GM10266 (cell line): ENCODE results near the gene FAM89B.

Source experiments
- DNase-seq: peaks from one replicate; pipeline ENCODE4 v3.0.0; 2012; ENCODE audit errors: extremely low spot score
- TF ChIP-seq, protein P1 (sequence below): IDR thresholded peaks from 2 replicates; pipeline ENCODE4 v1.5.1; 2012; ENCODE audit warnings: mild to moderate bottlenecking, low read depth; ENCODE audit not compliant: control insufficient read depth, insufficient read depth; ENCODE audit errors: missing control alignments

The FAM89B gene

DNA sequence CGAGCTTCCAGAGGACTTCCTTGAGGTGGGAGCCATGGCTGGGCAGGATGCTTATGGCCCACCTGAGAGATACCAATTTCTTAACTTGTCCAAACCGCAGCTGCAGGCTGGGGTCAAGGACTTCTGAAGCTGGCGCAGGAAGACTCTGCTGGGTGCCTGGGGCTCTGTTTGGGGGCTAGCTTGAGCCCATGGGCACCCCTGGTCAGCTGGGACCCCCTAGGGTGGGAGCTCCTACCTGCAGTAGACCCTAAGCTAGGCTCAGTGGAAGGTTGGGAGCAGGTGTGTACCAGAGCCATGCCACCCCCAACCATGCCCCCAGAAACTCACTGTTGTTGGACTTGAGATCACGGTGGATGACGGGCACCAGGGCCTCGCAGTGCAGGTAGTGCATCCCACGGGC lies 40.4 kb downstream of the FAM89B start:
- TF ChIP-seq, protein P1, sequence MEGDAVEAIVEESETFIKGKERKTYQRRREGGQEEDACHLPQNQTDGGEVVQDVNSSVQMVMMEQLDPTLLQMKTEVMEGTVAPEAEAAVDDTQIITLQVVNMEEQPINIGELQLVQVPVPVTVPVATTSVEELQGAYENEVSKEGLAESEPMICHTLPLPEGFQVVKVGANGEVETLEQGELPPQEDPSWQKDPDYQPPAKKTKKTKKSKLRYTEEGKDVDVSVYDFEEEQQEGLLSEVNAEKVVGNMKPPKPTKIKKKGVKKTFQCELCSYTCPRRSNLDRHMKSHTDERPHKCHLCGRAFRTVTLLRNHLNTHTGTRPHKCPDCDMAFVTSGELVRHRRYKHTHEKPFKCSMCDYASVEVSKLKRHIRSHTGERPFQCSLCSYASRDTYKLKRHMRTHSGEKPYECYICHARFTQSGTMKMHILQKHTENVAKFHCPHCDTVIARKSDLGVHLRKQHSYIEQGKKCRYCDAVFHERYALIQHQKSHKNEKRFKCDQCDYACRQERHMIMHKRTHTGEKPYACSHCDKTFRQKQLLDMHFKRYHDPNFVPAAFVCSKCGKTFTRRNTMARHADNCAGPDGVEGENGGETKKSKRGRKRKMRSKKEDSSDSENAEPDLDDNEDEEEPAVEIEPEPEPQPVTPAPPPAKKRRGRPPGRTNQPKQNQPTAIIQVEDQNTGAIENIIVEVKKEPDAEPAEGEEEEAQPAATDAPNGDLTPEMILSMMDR: no peak
- no peak for DNase-seq

DNA sequence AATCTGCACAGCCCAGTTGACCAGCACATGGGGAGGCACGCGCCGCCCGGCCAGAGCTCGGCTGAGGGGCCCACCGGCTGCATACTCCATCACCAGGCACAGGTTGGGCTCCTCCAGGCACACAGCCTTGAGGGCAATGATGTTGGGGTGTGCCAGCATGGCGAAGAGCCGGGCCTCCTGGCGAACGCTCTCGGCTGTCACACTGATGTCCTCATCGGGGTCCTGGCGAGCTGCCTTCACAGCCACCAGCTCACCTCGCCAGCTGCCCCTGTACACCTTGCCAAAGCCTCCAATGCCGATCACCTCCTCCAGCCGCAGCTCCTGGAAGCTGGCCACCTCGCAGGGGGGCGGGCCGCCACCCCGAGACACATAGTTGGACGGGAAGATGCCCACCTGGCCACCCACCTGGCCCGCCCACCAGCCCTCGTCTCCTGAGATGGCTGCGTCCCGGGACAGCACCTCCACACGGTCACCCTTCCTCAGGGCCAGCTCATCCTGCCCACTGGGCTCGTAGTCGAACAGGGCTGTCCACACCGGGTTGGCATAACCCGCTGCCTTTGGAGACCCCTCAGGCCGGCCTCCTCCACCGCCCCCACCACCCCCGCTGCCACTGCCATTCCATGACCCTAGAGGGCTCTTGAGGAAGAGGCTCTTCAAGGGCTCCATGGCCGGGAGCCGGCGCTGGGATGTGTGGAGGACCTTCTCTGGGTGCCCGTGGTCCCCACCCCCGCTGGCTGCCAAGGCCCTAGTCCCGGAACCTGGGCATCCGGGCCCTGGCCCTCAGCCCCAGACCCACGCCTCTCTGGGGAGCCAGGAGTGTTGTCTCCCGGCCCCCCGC lies 41.0 kb downstream of the FAM89B start:
- DNase-seq: no peak
- TF ChIP-seq, protein P1: no peak

DNA sequence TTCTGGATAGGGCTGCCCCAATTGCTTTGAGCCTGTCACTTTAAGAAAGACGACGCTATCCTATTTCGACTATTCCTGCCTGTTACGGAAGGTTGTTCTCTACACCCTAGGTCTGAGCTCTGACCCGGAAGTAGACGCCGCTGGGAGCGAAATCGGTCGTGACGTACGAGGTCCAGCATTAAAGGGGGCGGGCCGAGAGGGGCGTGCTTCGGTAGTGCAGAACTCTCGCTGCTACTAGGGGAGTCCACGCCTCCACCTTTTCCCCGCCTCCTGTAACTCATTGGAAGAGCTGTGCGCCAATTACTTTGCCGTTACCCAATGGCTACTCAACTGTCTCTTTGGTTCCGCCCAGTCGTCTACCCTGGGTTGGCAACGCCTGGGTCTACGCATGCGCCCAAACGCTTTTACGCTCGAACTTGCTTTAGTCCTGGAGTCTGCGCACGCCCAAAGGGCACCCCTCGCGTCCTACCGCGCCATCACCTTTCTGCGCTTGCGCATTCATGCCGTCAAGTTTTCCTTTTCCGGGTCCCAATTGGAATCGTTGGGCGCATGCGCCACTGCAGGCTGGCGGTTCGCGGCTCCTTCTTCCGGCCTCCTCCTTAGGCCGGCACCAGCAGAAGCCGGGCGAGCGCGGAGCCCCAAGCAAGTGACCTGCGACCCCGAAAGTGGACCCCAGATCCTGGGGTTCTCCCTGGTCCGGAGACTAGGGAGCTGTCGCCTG lies 43.1 kb downstream of the FAM89B start, which contains the start of gene PCNX3:
TSS of gene PCNX3 (plus strand) at position 548 of the 721 bp plus-strand sequence. CDS start 536 bp downstream, outside the sequence.
- DNase-seq: peak; percentile 100
- TF ChIP-seq, protein P1: no peak

DNA sequence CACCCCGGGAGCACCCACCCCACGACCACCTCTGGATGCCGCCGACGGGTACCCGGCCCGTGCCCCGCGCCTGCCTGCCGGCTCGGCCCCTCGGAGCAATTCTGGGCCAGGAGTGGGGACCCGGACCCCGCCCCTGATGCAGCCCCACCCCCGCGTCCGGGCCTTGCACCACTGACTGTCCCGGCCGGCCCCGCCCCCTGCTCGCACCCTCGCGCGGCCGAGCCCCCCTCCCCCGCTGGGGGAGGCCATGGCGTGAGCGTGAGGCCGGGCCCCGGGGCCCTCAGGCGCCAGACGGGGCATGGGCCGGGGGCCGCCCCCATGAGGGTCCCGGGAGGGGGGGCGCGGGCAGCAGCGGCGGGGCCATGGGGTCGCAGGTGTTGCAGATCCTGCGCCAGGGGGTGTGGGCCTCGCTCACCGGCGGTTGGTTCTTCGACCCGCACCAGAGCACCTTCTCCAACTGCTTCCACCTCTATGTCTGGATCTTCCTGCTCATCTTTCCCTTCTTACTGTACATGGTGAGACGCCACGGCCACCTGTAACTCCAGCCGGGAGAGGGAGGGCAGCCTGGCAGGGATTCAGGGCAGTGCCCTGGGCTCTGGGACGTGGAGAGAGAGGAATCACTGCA lies 43.7 kb downstream of the FAM89B start:
- DNase-seq: peak; percentile 82
- TF ChIP-seq, protein P1: no peak

DNA sequence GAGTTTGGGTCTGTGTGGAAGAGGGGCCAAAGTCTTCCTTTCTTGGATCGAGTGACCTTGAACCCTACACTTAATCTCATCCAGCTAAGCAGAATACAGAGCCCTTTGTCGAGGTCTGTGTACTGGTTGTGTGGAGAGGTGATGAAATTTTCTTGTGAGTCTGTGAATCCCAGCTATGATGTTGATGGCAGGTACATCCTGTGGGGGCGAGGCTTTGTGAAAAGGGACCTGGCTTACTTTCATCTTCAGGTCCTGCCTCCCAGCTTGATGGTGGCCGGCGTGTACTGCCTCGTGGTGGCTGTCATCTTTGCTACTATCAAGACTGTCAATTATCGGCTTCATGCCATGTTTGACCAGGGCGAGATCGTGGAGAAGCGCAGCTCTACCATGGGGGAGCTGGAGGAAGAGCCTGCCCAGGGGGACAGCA lies 44.2 kb downstream of the FAM89B start:
- TF ChIP-seq, protein P1: no peak
- no peak for DNase-seq

DNA sequence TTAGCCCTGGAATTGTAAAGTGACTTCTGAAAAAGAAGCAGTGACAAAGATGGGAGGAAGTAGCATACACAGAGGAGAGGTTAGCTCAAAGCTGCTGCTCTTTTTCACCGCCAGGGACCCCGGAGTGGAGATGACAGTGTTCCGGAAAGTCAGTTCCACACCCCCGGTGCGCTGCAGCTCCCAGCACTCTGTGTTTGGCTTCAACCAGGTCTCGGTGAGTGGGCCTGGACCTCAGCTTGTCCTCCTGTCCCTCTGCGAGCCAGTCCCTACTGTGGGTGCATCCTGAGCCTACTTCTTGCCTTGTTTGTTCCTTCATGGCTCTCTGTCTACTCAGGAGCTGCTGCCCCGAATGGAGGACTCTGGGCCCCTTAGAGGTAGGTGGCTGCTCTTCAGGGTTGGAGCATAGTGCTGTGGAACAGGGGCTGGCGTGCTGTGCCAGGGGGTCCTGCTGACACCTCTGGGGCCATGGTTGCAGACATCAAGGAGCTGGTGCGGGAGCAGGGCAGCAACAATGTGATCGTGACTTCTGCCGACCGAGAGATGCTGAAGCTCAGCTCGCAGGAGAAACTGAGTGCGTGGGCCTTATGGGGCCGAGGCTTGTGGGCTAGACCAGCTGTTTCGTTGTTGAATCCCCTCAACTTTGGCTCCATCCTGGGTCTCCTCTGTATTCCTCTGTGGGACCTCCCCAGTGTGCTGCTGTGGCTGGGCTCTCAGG lies 45.0 kb downstream of the FAM89B start:
- DNase-seq: no peak
- TF ChIP-seq, protein P1: no peak
